ENCODE data around the gene TAF1B.

The TAF1B gene

DNA sequence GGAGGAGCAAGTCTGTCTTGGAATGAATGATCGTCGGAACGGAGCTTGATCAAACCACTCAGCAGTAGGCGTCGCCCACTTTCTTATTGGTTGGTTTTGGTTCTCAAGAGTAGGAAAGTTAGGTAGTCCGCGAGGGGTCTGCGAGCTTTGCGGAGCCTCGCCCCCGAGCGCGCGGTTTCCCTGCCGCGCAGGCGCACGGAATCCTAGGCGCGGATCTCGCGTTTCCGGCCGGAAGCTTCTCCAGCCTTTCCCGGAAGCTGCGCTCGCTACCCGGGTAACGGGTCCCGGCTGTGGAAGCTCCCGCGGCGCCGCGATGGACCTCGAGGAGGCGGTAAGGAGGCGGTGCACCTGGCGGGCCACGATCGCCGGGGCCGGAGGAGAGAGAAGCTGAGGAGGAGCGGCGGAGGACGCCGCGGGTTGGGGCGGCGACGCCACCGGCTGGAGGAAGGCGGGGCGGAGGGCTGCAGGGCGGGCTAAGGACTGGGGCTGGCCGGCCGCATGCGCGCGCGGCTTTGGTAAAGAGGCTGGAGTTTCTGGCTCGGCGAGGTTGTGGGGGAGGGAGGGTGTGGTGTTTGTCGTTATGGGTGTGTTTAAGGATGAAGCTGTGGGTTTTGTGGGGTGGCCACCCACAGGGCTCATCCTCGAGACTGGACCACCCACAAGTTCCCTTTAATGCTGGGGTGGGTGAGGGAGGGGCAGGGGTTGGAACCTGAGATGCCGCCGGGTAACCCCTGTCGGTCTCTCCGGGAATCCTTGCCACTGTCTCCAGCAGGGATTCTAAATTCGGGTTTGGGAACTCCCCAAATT lies at the start of gene TAF1B:
TSS of gene TAF1B (plus strand) at position 246 of the 807 bp plus-strand sequence. CDS start at position 314, 68 bp downstream.
- in situ Hi-C loops (cut with MboI; ENCODE audit: low sequenced_read_pairs), result no loop called here

DNA sequence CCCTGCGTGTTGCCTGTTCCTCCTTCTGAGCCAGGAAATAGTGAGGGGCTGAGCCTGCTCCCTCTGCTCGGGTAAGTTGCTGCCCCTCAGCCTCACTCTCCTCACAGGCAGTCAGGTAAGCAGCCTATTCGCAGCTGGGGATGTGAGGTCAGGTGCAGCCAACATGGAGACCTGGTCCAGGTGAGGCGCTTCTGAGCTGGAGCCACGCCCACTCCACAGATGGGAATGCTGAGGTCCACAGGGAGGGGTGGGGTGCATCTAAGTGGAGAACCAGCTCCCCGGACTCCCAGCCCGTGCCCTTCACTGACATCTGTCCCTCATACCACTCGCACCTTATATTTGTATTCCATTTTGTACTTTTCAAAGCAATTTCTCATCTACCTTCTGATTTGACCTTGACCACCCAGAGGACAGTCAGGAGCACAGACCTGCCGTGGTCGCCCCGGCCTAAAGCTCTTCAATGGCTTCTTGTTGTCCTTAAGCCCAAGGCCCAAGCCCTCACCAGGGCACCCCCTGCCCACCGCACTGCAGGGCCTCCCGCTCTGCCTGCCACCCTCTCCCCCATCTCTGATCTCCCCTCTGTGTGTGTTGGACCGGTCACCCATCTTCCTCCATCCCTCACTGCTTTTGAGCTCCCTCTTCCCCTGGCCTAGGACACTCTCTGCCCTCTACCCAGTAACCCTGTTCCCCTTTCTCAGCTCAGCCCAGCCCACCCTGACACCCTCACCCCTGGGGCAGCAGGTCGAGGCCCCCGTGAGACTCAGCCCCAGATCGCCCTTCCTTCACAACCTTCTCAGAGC lies 49.2 kb upstream of the TAF1B start:
- in situ Hi-C loops (cut with MboI; ENCODE audit: low sequenced_read_pairs), result no loop called here

DNA sequence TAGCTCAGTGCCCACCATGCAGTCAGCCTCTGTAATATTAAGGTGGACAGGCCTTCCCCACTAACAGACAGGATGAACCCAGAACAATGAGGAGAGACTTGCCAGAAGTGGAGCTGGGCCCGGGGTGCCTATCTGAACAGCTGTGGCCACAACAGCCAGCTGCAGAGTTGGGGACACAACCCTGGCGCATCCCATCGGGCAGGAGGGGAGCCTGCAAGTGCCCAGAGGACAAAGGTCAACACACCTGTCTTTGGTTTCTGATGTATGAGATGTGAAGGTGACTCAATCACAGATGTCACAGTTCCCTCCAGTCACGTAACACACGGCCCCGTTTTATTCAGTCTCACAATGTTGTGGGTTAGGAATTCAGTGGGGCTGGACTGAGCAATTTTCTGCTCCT lies 48.2 kb upstream of the TAF1B start:
- in situ Hi-C loops (cut with MboI; ENCODE audit: low sequenced_read_pairs), result no loop called here

DNA sequence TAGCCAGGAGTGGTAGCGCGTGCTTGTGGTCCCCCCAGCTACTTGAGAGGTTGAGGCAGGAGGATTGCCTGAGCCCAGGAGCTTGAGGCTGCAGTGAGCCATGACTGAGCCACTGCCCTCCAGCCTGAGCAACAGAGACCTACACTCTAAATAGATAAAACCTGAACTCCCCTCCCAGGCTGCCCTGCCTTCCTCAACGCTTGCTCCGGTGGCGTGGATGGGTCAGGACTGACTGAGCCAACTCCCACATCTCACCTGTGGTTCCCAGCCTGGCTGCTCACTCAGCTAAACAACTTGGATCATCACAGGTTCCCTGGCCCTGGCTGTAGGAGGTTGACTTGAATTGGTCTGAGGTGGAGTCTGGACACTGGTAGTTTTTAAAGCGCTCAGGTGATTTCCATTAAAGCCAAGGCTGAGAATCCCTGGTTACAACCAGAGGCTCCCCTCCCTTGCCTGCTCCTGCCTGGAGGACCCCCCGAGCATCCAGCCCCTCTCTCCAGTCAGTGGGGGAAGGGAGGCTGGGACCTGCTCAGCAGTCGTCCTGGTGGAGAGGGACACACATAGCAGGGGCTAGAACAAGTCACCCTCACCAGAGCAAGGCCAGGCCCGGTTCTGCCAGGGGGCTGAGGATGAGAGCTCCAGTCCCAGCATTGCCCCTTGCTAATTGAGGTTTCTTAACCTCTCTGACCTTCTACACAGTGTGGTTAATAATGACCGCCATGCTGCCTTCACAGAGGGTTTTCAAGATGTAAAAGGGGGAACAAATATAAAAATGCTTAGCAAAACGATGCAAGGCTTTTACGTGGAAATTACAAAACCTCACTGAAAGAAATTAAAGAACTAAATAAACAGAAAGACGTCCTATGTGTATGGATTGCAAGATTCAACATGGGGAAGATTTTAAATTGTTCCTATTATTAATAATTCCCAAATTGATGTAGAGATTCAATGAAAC lies 46.9 kb upstream of the TAF1B start:
- in situ Hi-C loops (cut with MboI; ENCODE audit: low sequenced_read_pairs), result no loop called here

DNA sequence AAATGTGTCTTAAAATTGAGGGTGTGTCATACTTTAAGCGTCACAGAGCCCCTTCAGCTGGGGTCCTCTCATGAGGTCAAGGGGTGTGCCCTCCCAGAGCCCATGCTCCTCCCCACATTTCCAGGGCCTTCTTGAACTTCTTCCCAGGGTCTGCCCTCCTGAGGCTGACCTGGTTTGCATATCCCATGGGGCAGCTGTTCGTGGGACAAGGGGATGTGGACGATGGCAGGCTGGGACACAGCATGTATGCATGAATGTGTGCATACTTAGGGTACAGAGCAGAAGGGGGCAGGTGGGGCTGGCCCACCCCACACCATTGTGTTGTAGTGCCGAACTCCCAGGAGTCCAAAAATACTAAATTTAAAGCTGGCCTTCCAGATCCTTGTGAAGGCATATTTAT lies 46.2 kb upstream of the TAF1B start:
- in situ Hi-C loops (cut with MboI; ENCODE audit: low sequenced_read_pairs), result no loop called here

DNA sequence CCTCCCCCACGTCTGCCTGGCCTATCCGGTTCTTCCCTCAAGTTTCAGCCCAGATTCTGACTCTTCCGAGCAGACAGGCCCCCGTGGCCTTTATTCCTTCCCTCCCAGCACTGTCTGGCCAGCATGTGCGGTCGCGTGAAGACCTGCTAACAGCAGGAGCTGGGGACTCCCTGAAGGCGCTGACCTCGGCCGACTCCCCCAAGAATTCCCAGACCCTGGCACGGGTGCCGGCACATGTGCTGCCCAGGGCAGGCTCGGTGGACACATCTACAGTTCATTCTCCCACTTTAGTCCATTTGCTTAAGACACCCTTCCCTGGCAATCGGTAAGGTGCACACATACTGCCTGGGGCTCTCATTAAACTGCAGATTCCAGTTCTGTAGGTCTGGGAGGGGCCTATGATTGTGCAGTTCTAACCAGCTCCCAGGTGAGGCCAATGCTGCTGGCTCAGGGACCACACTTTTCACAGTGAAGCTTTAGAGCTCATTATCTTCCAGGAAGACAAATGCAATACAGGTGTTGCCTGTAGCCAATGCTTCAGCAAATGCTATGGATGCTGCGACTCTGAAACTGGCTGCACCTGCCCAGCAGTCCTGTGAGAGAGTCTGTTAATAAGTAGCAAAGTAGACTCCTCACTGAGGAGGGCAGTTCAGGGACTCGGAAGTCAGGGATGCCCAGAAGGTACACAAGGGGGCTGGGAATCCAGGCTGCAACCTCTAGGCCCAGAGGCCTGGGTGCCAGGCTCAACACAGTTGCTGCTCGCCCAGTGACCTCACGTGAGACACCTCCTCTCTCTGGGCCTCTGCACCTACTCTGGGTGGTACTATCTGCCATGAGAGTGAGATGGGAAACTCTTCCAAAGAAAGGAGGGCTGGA lies 45.4 kb upstream of the TAF1B start:
- in situ Hi-C loops (cut with MboI; ENCODE audit: low sequenced_read_pairs), result no loop called here

DNA sequence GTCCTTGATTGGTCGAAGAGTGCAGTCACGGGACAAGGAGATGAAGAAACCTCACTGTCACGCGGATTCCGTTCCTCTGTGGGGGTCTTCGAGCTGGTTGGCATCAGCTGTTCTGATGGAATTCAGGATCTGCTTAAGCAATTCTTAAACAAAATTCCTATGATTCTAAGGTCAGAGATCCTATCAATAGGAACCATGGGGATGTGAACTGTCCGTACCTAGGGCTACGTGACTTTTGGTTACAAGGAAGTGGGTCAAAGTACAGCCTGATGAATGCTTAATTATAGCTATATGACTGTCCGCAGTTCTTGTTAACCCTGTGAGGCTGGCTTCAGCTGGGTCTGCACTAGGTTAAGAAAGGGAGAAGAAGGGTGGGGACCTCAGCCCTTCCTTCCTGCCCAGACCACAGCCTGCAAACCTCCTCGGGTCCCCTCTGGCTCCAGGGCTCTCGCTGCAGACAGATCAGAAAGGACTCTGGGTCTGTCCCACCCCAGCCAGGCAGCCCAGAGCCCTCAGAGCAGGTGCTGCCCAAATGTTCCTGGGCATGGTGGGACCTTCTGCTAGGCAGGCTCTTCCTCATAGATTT lies 44.2 kb upstream of the TAF1B start:
- in situ Hi-C loops (cut with MboI; ENCODE audit: low sequenced_read_pairs), result no loop called here

DNA sequence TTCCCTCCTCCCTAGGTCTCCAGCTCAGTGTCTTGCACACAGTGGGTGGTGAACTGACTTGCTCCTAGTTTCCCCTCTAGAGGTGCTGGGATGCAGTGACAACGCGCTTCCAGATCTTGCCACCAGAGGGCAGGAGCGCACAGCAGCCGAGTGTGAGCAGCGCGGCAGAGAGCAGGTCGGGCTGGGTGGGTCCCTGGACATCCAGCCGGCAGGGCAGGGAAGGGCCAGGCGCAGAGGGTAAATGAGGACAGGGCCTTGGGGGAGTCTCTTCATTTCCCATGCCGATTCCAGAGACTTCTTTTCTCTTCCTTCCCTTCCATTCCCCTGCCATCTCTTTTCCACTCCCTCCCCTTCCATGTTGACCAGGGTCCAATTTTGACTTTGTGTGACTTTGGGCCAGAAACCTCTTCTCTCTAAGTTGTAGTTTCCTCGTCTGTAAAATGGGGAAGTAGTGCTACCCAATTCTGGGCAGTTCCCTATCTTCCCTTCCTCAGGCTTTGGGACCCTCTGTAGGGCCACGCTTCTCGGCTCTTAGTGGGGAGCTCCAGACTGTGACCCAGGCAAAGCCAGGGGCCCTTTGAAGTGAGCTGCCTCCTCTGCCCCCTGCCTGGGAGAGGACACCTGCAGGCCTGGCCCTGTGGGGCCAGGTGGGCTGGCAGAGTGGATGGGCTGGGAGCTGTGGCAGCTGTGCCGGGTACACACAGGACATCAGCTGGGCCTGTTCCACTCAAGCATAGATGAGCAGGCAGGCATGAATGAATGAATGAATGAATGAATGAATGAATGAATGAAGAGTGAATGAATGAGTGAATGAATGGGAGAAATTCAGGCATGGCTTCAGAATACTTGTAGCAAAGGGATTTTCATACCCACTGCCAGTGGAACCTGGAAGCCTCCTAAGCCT lies 43.3 kb upstream of the TAF1B start:
- in situ Hi-C loops (cut with MboI; ENCODE audit: low sequenced_read_pairs), result loop anchor here (25.0 kb wide), 2 partner anchors 237 to 637 kb away; partner anchors contain the start of genes KLF11 and ODC1

DNA sequence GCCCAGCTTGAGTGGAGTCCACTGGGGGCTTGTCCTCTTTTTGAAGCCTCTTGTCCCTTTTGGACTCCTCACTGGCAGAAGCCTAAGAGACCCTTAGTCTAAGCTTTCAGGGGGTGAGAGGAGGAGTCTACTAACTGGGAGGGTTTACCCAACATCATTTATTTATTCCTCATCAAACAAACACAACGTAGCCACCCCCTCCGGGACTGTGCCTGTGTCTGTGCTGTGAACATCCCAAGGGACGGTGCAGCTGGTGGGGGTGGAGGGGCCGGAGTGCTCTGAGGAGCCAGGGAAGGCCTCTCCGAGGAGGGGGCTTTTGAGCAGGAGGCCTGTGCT lies 42.7 kb upstream of the TAF1B start:
- in situ Hi-C loops (cut with MboI; ENCODE audit: low sequenced_read_pairs), result loop anchor here (25.0 kb wide), 2 partner anchors 237 to 637 kb away; partner anchors contain the start of genes KLF11 and ODC1

DNA sequence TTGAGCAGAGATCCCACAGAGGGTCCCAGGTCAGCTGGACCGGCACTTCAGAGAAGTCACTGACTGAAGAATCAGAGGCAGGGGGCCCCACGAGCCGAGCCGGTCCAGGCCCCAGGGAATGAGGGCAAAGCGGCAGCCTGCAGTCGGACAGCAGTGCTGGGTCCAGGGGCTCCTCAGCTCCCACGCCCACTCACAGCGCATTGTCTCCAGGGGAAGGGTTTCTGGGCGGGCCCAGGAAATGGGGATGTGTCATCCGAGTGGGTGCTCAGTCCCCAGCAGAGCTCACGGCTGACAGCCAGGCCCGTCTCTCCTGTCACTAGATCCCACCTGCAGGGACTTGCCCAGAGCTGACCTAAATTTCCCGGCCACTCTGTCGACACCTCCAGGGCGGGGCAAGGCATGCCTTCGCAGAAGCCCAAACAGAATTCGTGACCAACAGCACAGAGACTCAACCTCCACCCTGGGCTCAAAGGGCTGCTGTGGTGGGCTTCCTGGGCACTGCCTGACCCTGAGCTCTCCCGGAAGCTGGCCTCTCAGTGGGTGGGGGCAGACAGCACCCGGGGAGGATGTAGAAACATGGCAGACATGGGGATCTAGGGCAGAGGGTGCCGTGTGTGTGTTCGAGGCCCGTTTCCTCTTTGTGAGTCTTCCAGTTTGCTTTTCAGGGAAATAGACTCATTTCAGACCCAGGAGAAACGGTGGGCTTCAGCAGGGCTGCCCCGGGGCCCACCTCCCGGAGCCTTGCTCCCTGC lies 42.1 kb upstream of the TAF1B start:
- in situ Hi-C loops (cut with MboI; ENCODE audit: low sequenced_read_pairs), result loop anchor here (25.0 kb wide), 2 partner anchors 236 to 636 kb away; partner anchors contain the start of genes KLF11 and ODC1

DNA sequence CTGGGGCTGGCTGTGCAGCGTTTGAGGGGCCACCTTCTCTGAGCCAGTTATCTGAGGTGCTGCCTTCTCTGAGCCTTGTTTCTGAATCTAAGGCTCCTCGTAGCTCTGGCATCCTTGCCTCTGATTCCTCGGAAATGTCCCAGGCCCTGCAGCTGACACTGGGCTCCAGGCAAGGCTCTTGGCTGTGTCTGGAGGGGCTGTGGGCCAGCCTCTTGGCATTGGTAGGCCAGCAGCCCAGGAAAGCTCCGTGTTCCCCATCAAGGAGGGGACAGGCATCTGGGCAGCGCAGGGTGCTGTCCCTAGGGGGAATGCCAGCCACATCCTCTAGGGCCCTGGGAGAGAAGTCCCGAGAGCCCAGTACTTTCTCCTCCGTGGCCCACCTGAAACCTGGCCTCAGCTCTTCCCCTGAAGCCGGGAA lies 40.7 kb upstream of the TAF1B start:
- in situ Hi-C loops (cut with MboI; ENCODE audit: low sequenced_read_pairs), result loop anchor here (25.0 kb wide), 2 partner anchors 235 to 635 kb away; partner anchors contain the start of genes KLF11 and ODC1

DNA sequence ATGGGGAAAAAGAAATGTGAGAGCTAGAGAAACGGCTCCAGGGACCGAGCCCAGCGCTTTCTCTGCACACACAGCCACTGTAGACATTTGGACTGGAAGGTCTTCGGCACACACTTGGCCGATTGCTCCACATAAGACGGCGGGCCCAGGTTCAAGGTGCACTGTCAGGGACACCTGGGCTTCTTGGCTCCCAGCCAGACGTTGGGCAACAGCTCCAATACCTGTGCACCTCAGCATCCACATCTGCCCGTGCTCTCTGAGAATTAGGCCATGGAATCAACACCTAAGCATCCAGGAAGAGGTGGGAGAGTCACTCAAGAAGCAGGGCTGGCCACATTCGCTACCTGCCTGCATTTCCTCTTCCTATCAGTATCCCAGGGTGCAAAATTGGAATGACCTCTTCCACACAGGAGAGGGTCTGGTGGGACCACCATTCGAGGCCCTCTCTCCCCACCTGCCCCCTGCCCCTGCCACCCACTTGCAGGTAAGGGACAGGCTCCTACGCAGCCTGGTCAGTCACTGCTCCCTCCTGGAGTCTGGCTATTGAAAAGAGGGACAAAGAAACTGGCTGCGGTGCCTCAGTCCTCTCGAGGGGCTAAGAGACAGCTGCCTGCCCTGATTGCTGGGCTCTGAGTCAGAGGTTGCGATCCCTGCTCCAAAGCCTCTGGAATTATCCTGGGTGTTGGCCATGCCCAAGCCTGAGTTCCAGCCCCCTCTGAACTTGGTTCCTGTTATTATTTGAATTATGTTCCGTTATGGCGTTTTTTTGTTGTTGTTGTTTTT lies 40.1 kb upstream of the TAF1B start:
- in situ Hi-C loops (cut with MboI; ENCODE audit: low sequenced_read_pairs), result loop anchor here (25.0 kb wide), 2 partner anchors 234 to 634 kb away; partner anchors contain the start of genes KLF11 and ODC1

DNA sequence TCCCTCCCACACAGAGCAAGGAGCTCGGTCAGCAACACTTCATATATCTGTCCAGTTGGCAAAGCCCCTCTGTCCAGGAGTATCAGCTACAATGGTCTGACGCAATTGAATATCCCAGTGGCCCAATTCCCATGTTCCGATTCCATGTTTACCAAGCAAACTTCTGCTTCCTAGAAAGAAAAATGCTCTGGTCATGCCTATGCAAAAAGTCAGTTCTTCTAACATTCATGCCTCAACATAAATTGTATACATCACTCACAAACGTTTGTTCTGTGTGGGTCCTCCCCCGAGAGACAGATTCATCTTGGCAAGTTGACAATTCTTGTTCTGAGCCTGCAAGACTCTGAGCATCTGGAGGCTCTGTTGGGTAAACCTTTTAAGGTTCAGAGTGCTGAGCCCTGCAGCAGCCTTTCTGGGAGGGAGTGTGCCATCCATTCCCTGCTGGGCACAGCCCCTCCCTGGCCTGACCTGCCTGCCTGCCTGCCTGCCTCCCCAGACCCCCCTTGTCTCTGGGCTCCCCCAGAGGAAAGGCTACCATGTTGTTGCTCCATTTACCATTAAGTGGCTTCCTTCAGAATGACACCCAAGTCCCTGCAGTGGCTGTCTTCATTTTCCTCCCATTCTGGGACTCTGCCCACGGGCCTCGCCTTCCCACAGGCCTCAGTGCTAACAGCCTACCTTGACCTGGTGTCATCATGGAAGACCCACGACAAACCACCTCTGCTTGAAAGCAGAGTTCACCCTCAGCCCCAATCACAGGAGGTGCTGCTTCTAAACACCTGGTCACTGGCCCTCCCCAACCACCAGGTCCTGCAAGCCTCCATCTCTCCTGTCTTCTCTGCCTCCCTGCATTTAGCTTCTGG lies 37.6 kb upstream of the TAF1B start:
- in situ Hi-C loops (cut with MboI; ENCODE audit: low sequenced_read_pairs), result loop anchor here (25.0 kb wide), 2 partner anchors 232 to 632 kb away; partner anchors contain the start of genes KLF11 and ODC1

DNA sequence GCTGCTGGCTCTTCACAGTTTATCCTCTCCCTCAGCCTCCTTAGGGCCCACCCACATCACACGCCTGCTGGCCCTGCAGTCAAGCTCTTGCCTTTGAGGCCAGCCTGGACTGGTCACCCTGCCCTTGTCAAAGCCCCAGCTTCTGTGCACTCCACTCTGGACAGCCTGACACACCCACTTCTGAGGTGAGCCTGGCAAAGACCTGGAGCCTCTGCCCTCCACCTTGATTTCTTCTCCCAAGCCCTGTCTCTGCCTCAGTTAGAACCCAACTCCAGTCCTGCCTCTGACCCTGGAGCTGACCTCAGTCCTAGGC lies 37.0 kb upstream of the TAF1B start:
- in situ Hi-C loops (cut with MboI; ENCODE audit: low sequenced_read_pairs), result loop anchor here (25.0 kb wide), 2 partner anchors 231 to 631 kb away; partner anchors contain the start of genes KLF11 and ODC1

DNA sequence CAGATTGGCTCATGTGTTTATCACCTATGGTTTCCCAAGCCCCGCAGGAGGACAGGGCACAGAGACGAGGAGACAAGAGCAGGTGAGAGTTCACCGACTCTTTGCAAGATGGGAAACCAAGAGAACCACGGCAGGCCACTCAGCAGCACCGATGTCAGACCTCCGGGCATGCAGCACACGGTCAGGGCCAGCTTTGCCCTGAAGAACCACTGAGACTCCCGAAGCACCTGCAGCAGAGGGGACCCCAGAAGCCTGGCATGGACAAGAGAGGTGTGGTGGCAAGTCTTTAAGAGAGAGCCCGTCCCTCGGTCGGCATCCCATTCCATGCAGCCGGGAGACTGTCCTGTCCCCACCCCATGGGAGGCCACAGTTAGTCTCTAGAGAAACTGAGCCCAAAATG lies 36.6 kb upstream of the TAF1B start:
- in situ Hi-C loops (cut with MboI; ENCODE audit: low sequenced_read_pairs), result loop anchor here (25.0 kb wide), 2 partner anchors 231 to 631 kb away; partner anchors contain the start of genes KLF11 and ODC1

DNA sequence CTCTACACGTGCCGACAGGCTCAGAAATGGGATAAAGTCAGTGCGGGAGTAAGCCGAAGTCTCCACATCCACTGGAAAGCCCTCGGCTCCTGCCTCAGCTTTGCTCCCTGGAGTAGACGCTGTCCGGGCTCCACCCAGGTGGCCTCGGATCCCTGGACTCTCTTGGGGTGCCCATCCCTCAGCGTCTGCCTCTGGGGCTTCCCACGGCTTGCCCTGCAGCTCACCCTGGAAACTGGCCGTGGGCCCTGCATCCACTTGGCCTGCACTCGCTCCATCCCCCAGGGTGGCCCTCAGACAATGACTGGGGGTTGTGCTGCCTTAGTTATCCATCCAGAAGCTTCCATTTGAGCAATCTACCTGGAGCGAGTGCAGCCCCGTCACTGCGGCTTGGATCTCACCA lies 36.2 kb upstream of the TAF1B start:
- in situ Hi-C loops (cut with MboI; ENCODE audit: low sequenced_read_pairs), result loop anchor here (25.0 kb wide), 2 partner anchors 230 to 630 kb away; partner anchors contain the start of genes KLF11 and ODC1
